Stimulated activated CD8-positive, alpha-beta memory T cell treated with anti-CD3 and anti-CD28 coated beads, Interleukin-4, amount 100 ng/mL, for 4 hours (primary cell): ENCODE data around the gene WIPF2.
A peak's percentile ranks its signal among the peaks of the same experiment; 100 is the strongest.

ENCODE experiments used
- DNase-seq, 2 donors: peaks; one replicate each; pipeline ENCODE4 v3.0.0-alpha.2; 2020; ENCODE audit warnings: low read depth in 2 of 2, low spot score in 1 of 2

WIPF2 gene

GRCh38 chr17:40218740-40219593, at the start of gene WIPF2:
WIPF2 (plus strand) TSS chr17:40219304; CDS start chr17:40256460, 37,156 bp downstream.
- DNase-seq: peak; percentile 91 to 94

GRCh38 chr17:40170325-40170724, 48.8 kb upstream of the WIPF2 start:
- no peak for DNase-seq

- no peak for DNase-seq
These were observed 47.4 kb upstream of the WIPF2 start for GRCh38 chr17:40171750-40172149.

- no peak for DNase-seq
These were observed 45.9 kb upstream of the WIPF2 start for GRCh38 chr17:40173091-40173777.

- no peak for DNase-seq
These were observed 45.3 kb upstream of the WIPF2 start for GRCh38 chr17:40173778-40174135.

GRCh38 chr17:40174514-40174913, 44.6 kb upstream of the WIPF2 start:
- no peak for DNase-seq

GRCh38 chr17:40175928-40176753, 43.0 kb upstream of the WIPF2 start:
- no peak for DNase-seq

- no peak for DNase-seq
These were observed 42.4 kb upstream of the WIPF2 start for GRCh38 chr17:40176754-40177110.

- peak; percentile 80 to 82 for DNase-seq
These were observed 41.7 kb upstream of the WIPF2 start, which contains the start of gene RAPGEFL1 for GRCh38 chr17:40177275-40177874. RAPGEFL1 (plus strand) TSS chr17:40177470; CDS start chr17:40177862, 392 bp downstream.

- no peak for DNase-seq
These were observed 41.0 kb upstream of the WIPF2 start for GRCh38 chr17:40178021-40178601.

GRCh38 chr17:40178660-40179059, 40.4 kb upstream of the WIPF2 start:
- DNase-seq: no peak

- DNase-seq: no peak
These were observed 39.0 kb upstream of the WIPF2 start for GRCh38 chr17:40179923-40180659.

GRCh38 chr17:40180694-40181093, 38.4 kb upstream of the WIPF2 start:
- DNase-seq: no peak

- DNase-seq: no peak
These were observed 37.9 kb upstream of the WIPF2 start for GRCh38 chr17:40181205-40181604.

GRCh38 chr17:40182606-40183005, 36.5 kb upstream of the WIPF2 start:
- DNase-seq: no peak

GRCh38 chr17:40187238-40187637, 31.9 kb upstream of the WIPF2 start:
- DNase-seq: no peak

- DNase-seq: no peak
These were observed 30.4 kb upstream of the WIPF2 start for GRCh38 chr17:40188694-40189093.

- DNase-seq: no peak
These were observed 28.7 kb upstream of the WIPF2 start for GRCh38 chr17:40190197-40191021.
